Fibroblast of mammary gland (primary cell): Measurements from ENCODE around the gene LRATD1.
"Not testable (repeated sequence)": the region's sequence is repeated elsewhere in the genome, so short reads cannot be mapped to it uniquely, and the experiment has no call there.

Experiments used
- DNase-seq: peaks from one replicate; pipeline ENCODE4 v3.0.0-alpha.2; 2010; ENCODE audit warnings: low read depth
- H3K4me3 ChIP-seq: 2 replicates; pipeline ENCODE4 v1.5.1; 2011; ENCODE audit warnings: low read depth, mild to moderate bottlenecking, low read length, moderate library complexity; ENCODE audit not compliant: control insufficient read depth
- TF ChIP-seq, protein P1 (sequence below): conservative IDR thresholded peaks from 2 replicates; pipeline ENCODE4 v1.5.1; 2011; ENCODE audit warnings: low read depth, low read length, inconsistent platforms; ENCODE audit not compliant: control insufficient read depth, insufficient read depth

Gene LRATD1

DNA sequence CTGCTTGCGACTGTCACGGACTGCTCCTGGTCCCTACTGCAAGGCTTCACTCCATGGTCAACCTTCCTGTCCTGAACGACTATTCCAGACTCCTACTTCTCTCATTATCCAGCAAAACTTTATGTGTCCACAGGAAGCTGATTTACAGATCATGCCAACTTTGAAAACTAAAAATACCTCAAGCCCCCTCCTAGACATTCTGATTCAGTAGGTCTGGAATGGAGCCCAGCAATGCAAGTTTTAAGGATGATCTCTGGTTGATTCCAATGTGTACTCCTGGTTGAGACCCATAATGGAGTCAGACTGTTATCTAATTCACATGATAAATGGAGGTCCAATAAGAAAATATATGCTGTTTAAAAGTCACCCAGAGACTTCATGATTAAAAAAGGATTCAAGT, 13.1 kb upstream of the LRATD1 start:
- TF ChIP-seq, protein P1, sequence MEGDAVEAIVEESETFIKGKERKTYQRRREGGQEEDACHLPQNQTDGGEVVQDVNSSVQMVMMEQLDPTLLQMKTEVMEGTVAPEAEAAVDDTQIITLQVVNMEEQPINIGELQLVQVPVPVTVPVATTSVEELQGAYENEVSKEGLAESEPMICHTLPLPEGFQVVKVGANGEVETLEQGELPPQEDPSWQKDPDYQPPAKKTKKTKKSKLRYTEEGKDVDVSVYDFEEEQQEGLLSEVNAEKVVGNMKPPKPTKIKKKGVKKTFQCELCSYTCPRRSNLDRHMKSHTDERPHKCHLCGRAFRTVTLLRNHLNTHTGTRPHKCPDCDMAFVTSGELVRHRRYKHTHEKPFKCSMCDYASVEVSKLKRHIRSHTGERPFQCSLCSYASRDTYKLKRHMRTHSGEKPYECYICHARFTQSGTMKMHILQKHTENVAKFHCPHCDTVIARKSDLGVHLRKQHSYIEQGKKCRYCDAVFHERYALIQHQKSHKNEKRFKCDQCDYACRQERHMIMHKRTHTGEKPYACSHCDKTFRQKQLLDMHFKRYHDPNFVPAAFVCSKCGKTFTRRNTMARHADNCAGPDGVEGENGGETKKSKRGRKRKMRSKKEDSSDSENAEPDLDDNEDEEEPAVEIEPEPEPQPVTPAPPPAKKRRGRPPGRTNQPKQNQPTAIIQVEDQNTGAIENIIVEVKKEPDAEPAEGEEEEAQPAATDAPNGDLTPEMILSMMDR: no peak
- DNase-seq: no peak
- no peak overlapping the region for H3K4me3 ChIP-seq

DNA sequence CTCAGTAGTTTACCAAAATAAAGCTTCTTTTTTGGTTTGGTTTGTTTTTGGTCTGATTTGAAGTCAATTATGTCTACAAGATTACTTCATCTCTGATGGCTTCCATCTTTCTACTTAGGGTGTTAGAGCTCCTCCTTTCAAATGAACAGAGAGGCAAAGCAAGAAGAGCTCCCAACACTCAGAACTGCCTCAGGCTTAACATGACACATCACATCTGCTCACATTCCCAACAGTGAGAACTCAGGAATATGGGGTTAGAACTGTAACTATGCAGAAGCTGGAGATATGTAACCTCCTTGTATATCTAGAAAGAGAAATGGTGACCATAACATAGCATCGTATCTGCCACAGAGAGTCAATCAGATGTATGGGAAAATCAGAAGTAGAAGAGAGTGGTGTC, 11.4 kb upstream of the LRATD1 start:
- no peak overlapping the region for H3K4me3 ChIP-seq
- TF ChIP-seq, protein P1: no peak
- DNase-seq: no peak

GRCh38 chr2:14621906-14622549, 10.5 kb upstream of the LRATD1 start:
- H3K4me3 ChIP-seq: no peak overlapping the region
- TF ChIP-seq, protein P1: no peak
- no peak for DNase-seq

DNA sequence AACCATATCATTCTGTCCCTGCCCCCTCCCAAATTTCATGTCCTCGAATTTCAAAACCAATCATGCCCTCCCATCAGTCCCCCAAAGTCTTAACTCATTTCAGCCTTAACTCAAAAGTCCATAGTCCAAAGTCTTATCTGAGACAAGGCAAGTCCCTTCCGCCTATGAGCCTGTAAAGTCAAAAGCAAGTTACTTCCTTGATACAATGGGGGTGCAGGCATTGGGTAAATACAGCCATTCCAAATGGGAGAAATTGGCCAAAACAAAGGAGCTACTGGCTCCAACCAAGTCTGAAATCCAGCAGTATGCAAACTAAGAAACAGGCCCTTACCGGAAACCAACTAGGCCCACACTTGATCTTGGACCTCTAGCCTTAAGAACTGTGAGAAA, 10.0 kb upstream of the LRATD1 start:
- not testable (repeated sequence) for H3K4me3 ChIP-seq, DNase-seq

- TF ChIP-seq, protein P1: no peak
- DNase-seq: no peak
- H3K4me3 ChIP-seq: no peak overlapping the region
These were observed 9.3 kb upstream of the LRATD1 start for GRCh38 chr2:14623237-14623636.

DNA sequence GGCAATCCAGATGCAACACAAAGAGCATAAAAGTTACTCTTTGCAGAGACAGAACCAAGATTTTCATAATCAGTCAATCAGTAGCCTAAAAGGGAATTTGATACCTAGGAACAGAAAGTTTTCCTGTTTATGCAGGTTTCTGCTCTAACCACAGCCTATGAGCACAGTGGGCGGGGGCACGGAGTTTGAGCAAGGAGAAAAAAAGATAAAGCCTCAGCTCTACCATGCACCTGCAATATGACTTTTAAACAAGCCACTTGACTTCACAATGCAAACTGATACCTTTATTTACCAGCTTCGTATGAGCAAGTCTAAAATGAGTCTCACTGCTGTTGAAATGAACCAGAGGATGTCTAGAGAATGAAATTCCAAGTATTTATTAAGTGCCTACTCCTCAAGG, 5.6 kb upstream of the LRATD1 start:
- DNase-seq: no peak
- no peak overlapping the region for H3K4me3 ChIP-seq
- TF ChIP-seq, protein P1: no peak

GRCh38 chr2:14628901-14629300, 3.6 kb upstream of the LRATD1 start:
- no peak overlapping the region for H3K4me3 ChIP-seq
- TF ChIP-seq, protein P1: no peak
- no peak for DNase-seq
